Mononuclear cell (primary cell): Measurements from ENCODE around the gene KCNK4. TPM values are rescaled to one million over a fixed set of nuclear protein-coding genes. Genes with fewer than 3 reads are reported as not detected.

ENCODE experiments used
- H3K27me3 ChIP-seq: 2 replicates; pipeline ENCODE4 v1.6.0; 2011; ENCODE audit warnings: low read length, control low read depth; ENCODE audit not compliant: insufficient read depth
- H3K4me1 ChIP-seq: 2 replicates; pipeline ENCODE4 v1.5.1; 2011; ENCODE audit warnings: mild to moderate bottlenecking, low read length, control low read depth; ENCODE audit not compliant: insufficient read depth
- H3K4me3 ChIP-seq: 2 replicates; pipeline ENCODE4 v1.5.1; 2011; ENCODE audit warnings: mild to moderate bottlenecking, low read length, moderate library complexity
- H3K9me3 ChIP-seq: 2 replicates; pipeline ENCODE4 v1.5.1; 2011; ENCODE audit warnings: low read depth, mild to moderate bottlenecking, control low read depth, low read length
- total RNA-seq: library from RNA; depleted of rRNA; stranded (reverse); fragments of >200 nt; gene quantifications from one replicate; pipeline ENCODE4 v1.2.3, GENCODE V29; 2012

The KCNK4 gene
- total RNA-seq, 1 donor: not detected

GRCh38 chr11:64290352-64291261 is 495 bp upstream of the KCNK4 start:
- peaks cover 49% of the 10 kb centered on the region for H3K27me3 ChIP-seq
- H3K4me1 ChIP-seq: peaks cover 24% of the 10 kb centered on the region
- no peaks in the 10 kb centered on the region for H3K9me3 ChIP-seq
- H3K4me3 ChIP-seq: no peak overlapping the region

DNA sequence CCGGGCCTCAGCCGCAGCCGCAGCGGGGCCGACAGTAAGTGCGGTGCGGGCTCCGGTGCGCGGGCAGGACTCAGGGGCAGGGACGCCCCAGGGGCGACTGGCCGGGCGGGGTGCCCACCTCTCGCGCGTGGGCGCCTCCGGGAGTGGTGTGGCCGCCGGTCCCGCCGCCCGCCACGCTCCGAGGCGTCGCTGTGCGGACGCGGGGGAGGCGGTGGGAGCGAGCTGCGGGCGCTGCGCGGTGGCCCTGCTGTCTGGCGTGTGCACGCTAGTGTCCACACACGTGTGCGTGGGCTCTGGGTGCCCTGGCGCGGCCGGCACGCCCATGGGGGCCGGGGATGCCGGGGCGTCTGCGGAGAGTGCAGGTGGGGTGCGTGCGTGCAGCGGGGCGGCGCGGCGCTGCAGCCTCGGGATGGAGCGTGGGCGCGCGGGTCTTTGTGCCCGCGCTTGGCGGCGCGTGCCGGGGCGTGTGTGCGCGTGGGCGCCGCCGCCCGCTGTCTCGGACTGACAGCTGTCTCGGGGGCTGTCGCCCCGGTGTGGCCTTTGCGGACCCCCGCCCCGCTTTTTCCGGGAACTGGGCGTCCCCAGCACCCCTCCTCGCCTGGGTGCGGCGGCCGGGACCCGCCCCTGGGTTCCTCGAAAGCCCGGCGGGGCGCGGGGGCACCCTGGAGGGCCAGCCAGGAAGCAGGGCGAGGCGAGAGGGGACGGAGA is 804 bp downstream of the KCNK4 start:
- Histone ChIP-seq H3K4me3 (no peak overlapping the region), H3K27me3 (peaks cover 62% of the 10 kb centered on the region), H3K4me1 (peaks cover 16% of the 10 kb centered on the region), H3K9me3 (no peaks in the 10 kb centered on the region)

GRCh38 chr11:64292460-64293254 is 1.6 kb downstream of the KCNK4 start:
- Histone ChIP-seq H3K4me3 (no peak overlapping the region), H3K27me3 (peaks cover 69% of the 10 kb centered on the region), H3K9me3 (no peaks in the 10 kb centered on the region), H3K4me1 (peaks cover 16% of the 10 kb centered on the region)

DNA sequence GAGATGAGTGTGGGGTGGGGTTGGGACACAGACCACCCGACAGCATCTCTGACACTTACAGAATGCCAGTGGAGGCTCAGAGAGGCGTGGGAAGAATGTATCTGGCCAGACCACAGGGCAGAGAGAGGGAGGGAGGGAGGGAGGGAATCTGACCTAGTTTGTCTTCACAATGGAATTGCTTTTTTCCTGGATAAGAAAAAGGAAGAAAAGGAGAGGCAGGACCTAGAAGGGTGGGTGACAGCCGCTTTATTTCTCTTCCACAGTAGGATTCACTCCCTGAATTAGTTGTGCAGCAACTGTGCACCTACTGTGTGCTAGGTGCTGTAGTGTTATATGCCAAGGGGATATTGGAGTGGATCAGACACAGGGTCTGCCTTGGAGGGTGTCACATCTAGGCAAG is 3.7 kb downstream of the KCNK4 start:
- peaks cover 25% of the 10 kb centered on the region for H3K4me1 ChIP-seq
- H3K4me3 ChIP-seq: no peak overlapping the region
- peaks cover 91% of the 10 kb centered on the region for H3K27me3 ChIP-seq
- no peaks in the 10 kb centered on the region for H3K9me3 ChIP-seq

DNA sequence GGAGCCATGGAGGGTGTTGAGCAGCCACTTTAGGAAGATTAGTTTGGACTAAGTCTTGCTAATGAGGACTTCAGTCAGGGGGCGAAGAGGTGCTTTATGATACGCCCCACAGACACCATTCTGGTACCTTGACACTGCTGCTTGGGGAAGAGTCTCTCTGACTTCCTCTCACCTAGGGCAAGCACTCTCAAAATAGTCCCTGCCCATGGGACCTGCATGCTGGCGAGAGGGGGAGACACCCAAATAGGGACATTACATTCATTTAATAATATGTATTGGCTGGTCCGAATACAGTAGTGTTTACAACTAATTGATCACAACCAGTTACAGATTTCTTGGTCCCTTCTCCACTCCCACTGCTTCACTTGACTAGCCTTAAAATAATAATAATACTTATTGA is 4.7 kb downstream of the KCNK4 start:
- Histone ChIP-seq H3K27me3 (peaks cover 92% of the 10 kb centered on the region), H3K9me3 (no peaks in the 10 kb centered on the region), H3K4me3 (no peak overlapping the region), H3K4me1 (peaks cover 35% of the 10 kb centered on the region)

GRCh38 chr11:64296236-64296635 is 5.1 kb downstream of the KCNK4 start:
- no peak overlapping the region for H3K4me3 ChIP-seq
- H3K9me3 ChIP-seq: no peaks in the 10 kb centered on the region
- H3K4me1 ChIP-seq: peaks cover 38% of the 10 kb centered on the region
- H3K27me3 ChIP-seq: peaks cover 90% of the 10 kb centered on the region

- Histone ChIP-seq H3K27me3 (peaks cover 91% of the 10 kb centered on the region), H3K4me1 (peaks cover 35% of the 10 kb centered on the region), H3K9me3 (no peaks in the 10 kb centered on the region)
Measured at GRCh38 chr11:64296830-64297698, 6.0 kb downstream of the KCNK4 start.

DNA sequence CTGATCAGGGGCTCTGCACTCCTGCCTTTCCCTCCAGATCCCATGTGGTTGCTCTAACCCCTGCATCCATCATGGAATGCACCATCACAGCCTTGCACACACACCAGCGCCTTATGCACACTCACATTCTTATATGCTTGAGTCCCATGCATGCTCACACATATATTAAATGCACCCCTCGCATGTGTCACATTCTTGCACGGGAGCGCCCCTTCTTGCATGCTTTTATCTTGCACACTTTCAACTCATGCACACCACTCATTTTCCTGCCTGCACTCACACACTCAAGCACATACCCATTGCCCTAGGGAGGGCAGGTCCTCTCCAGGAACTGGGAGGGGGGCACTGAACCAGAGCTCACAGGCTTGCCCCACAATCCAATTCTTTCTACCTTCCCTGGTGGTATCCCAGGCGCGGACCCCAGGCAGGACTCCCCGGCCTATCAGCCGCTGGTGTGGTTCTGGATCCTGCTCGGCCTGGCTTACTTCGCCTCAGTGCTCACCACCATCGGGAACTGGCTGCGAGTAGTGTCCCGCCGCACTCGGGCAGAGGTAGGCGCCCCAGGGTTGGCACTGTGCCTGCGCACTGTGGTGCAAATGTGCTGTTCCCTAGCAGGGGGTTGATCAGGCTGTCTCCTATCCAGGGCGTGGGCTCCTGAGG is 6.7 kb downstream of the KCNK4 start:
- no peak overlapping the region for H3K4me3 ChIP-seq
- no peaks in the 10 kb centered on the region for H3K9me3 ChIP-seq
- H3K4me1 ChIP-seq: peaks cover 28% of the 10 kb centered on the region
- H3K27me3 ChIP-seq: peaks cover 84% of the 10 kb centered on the region

More at GRCh38 chr11:64296830-64297698, 6.0 kb downstream of the KCNK4 start:
- H3K4me3 ChIP-seq: no peak overlapping the region

DNA sequence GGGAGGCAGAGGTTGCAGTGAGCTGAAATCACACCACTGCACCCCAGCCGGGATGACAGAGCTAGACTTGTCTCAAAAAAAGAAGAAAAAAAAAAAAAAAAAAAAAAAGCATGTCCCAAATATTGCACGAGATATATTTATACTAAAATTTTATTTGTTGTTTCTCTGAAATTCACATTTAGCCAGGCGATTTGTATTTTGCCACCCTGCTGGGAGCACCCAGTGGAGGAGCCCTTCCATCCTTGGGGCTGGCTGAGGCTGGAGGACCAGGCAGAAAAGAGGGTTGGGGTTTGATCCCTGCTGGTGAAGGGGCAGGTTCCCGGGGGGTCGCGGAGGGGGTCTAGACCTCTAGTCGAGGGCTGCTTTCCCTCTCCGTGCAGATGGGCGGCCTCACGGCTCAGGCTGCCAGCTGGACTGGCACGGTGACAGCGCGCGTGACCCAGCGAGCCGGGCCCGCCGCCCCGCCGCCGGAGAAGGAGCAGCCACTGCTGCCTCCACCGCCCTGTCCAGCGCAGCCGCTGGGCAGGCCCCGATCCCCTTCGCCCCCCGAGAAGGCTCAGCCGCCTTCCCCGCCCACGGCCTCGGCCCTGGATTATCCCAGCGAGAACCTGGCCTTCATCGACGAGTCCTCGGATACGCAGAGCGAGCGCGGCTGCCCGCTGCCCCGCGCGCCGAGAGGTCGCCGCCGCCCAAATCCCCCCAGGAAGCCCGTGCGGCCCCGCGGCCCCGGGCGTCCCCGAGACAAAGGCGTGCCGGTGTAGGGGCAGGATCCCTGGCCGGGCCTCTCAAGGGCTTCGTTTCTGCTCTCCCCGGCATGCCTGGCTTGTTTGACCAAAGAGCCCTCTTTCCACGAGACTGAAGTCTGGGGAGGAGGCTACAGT is 8.1 kb downstream of the KCNK4 start:
- peaks cover 71% of the 10 kb centered on the region for H3K27me3 ChIP-seq
- no peak overlapping the region for H3K4me3 ChIP-seq
- H3K9me3 ChIP-seq: no peaks in the 10 kb centered on the region
- H3K4me1 ChIP-seq: peaks cover 34% of the 10 kb centered on the region

DNA sequence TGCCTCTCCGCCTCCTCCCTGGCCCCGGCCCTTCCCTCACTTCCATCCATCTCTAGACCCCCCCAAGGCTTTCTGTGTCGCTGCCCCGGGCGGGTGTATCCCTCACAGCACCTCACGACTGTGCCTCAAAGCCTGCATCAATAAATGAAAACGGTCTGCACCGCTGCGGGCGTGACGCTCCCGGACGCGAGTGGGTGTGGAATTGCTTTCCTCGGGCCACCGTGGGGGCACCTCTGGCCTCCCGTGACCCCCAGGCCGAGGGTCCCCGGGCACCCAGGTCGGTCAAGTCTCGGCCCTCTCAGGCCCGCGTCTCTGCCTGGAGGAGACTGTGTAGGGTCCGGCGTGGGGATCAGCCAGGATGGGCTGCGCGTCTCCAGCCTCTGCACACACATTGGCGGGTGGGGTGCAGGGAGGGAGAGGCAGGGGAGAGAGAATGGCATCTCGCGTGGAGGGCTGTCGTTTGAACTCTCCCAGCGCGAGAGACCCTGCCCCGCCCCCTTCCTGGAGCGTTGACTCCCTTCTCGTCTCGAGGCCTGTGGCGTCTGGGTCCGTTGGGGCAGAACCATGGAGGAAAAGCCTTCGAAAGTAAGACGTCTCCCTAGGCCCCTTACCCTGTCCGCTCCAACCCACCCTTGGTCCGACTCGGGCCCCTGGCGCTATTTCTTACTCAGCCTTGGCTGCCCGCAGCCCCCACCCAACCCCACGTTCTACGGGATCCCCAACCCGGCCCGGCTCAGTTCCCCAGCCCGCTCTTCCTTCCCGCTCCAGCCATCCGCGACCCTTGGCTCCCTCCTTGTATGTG is 8.9 kb downstream of the KCNK4 start, which contains the start of gene CATSPERZ:
CATSPERZ (plus strand) TSS at position 512 of the 802 bp plus-strand sequence; CDS start at position 565, 53 bp downstream.
- H3K4me1 ChIP-seq: peaks cover 40% of the 10 kb centered on the region
- H3K4me3 ChIP-seq: no peak within 1 kb of the TSS
- no peaks in the 10 kb centered on the region for H3K9me3 ChIP-seq
- H3K27me3 ChIP-seq: peaks cover 62% of the 10 kb centered on the region

DNA sequence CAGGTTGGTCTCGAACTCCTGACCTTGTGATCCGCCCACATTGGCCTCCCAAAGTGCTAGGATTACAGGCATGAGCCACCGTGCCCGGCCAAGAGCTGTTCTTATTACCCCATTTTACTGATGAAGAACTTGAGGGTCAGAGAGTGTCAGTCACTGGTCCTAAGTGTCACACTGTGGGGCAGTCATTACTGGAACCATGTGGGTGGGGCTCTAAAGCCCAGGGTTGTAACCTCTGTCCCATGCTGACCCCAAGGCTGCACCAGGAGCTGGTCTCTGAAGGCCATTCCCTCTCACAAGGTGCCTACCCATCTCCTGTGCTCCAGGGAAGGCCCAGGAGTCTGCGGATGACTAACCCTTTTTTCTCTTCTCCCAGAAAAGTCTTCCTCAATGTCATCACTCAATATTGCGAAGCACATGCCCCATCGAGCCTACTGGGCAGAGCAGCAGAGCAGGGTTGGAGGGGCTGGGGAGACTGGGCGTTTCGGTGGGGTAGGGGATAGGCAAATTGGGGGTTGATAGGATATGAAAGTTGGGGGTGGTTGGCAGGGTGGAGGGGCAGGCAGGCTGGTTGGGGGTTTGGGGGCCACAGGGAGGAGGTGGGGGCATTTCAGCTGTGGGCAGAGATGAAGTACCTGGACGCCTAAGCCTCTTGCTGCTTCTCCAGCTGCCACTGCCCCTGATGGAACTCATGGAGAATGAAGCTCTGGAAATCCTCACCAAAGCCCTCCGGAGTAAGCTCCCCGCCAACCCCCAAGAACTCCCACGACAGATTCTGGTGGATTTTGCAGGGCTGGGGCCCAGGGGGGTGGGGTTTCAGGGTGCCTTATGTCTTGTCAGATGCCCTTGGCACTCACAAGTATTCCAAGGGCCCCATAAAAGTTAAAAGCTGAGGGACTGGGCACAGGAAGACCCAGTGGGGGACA is 12.3 kb downstream of the KCNK4 start:
- H3K9me3 ChIP-seq: no peaks in the 10 kb centered on the region
- no peak overlapping the region for H3K4me3 ChIP-seq
- H3K27me3 ChIP-seq: peaks cover 29% of the 10 kb centered on the region
- H3K4me1 ChIP-seq: peaks cover 55% of the 10 kb centered on the region

- Histone ChIP-seq H3K9me3 (no peaks in the 10 kb centered on the region), H3K4me3 (peak overlapping the region; percentile 65), H3K27me3 (peaks cover 23% of the 10 kb centered on the region), H3K4me1 (peaks cover 54% of the 10 kb centered on the region)
Measured at GRCh38 chr11:64304032-64304315, 12.9 kb downstream of the KCNK4 start.
